OCI-LY1 (cell line): ENCODE measurements around the gene FYN.

Source experiments
- H2AFZ ChIP-seq: fragments of 200-600 bp; sonication (generic), shearing (Covaris generic); 2 replicates; pipeline ENCODE4 v1.6.0; 2014; ENCODE audit warnings: antibody characterized with exemption, mild to moderate bottlenecking, low read length
- H3F3A ChIP-seq: fragments of 200-600 bp; sonication (generic), shearing (Covaris generic); 2 replicates; pipeline ENCODE4 v1.6.0; 2014; ENCODE audit warnings: mild to moderate bottlenecking, antibody characterized with exemption, low read length, moderate library complexity; ENCODE audit not compliant: insufficient read depth
- H3K27ac ChIP-seq: fragments of 200-600 bp; sonication (generic); 2 replicates; pipeline ENCODE4 v1.5.1; 2014; ENCODE audit warnings: low read length, mixed run types, mild to moderate bottlenecking, low read depth; ENCODE audit not compliant: poor library complexity, severe bottlenecking
- H3K27me3 ChIP-seq: fragments of 200-600 bp; sonication (generic); 2 replicates; pipeline ENCODE4 v1.6.0; 2014; ENCODE audit warnings: antibody characterized with exemption, mild to moderate bottlenecking, low read length, moderate library complexity; ENCODE audit not compliant: insufficient read depth
- H3K36me3 ChIP-seq: fragments of 200-600 bp; sonication (generic); 2 replicates; pipeline ENCODE4 v1.6.1; 2014; ENCODE audit warnings: mild to moderate bottlenecking, antibody characterized with exemption, low read length, moderate library complexity, mixed read lengths; ENCODE audit not compliant: insufficient read depth
- H3K4me1 ChIP-seq: fragments of 200-600 bp; sonication (generic); 2 replicates; pipeline ENCODE4 v1.5.1; 2014; ENCODE audit warnings: mild to moderate bottlenecking, low read length, moderate library complexity; ENCODE audit not compliant: insufficient read depth, severe bottlenecking
- H3K4me2 ChIP-seq: fragments of 200-600 bp; sonication (generic), shearing (Covaris generic); 2 replicates; pipeline ENCODE4 v1.6.1; 2014; ENCODE audit warnings: low read length
- H3K4me3 ChIP-seq: fragments of 200-600 bp; sonication (generic); 2 replicates; pipeline ENCODE4 v1.5.1; 2014; ENCODE audit warnings: low read length, low read depth, mild to moderate bottlenecking, mixed read lengths; ENCODE audit not compliant: poor library complexity, severe bottlenecking
- H3K79me2 ChIP-seq: fragments of 200-600 bp; shearing (Covaris generic); 2 replicates; pipeline ENCODE4 v1.6.1; 2016; ENCODE audit warnings: mixed run types, low read length, mixed read lengths; ENCODE audit not compliant: insufficient read depth
- H3K9ac ChIP-seq: fragments of 200-600 bp; sonication (generic), shearing (Covaris generic); 2 replicates; pipeline ENCODE4 v1.6.1; 2014; ENCODE audit warnings: mild to moderate bottlenecking, low read length, mixed read lengths
- H3K9me2 ChIP-seq: fragments of 200-600 bp; sonication (generic), shearing (Covaris generic); 2 replicates; pipeline ENCODE4 v1.6.1; 2014; ENCODE audit warnings: low read depth, mild to moderate bottlenecking, low read length, mixed read lengths
- H3K9me3 ChIP-seq: fragments of 200-600 bp; shearing (Covaris generic); 2 replicates; pipeline ENCODE4 v1.6.1; 2014; ENCODE audit warnings: low read length, mixed read lengths
- H4K20me1 ChIP-seq: fragments of 200-600 bp; sonication (generic), shearing (Covaris generic); 2 replicates; pipeline ENCODE4 v1.6.0; 2016; ENCODE audit warnings: mild to moderate bottlenecking, low read length; ENCODE audit not compliant: insufficient read depth
- CTCF ChIP-seq: fragments of 200-600 bp; sonication (generic), shearing (Covaris generic); IDR thresholded peaks from 2 replicates; pipeline ENCODE4 v1.5.1; 2017; ENCODE audit warnings: mild to moderate bottlenecking, antibody characterized with exemption, low read length, moderate library complexity, mixed read lengths
- EZH2 ChIP-seq: fragments of 200-600 bp; sonication (generic), shearing (Covaris generic); IDR thresholded peaks from 2 replicates; pipeline ENCODE4 v1.8.0; 2017; ENCODE audit warnings: borderline replicate concordance, mixed run types, mild to moderate bottlenecking, antibody characterized with exemption, low read length, moderate library complexity, mixed read lengths

Gene FYN

GRCh38 chr6:111631903-111632460 is 241.3 kb downstream of the FYN start:
- Histone ChIP-seq H3K4me3 (no peak overlapping the region), H3K27ac (no peak overlapping the region), H3K4me2 (no peak overlapping the region)

GRCh38 chr6:111631018-111631417 is 242.2 kb downstream of the FYN start:
- Histone ChIP-seq H3K9me3 (no peaks in the 10 kb centered on the region), H3F3A (no peaks in the 10 kb centered on the region), H3K4me3 (no peak overlapping the region), H4K20me1 (no peaks in the 10 kb centered on the region), H3K4me2 (no peak overlapping the region), H3K9me2 (no peaks in the 10 kb centered on the region), H2AFZ (no peak overlapping the region), H3K27ac (no peak overlapping the region), H3K27me3 (0 out of 2 replicates have a peak, but pooled peaks cover 8% of the 10 kb centered on the region), H3K4me1 (no peaks in the 10 kb centered on the region), H3K79me2 (no peaks in the 10 kb centered on the region), H3K9ac (no peak overlapping the region), H3K36me3 (no peaks in the 10 kb centered on the region; the same call in 1 of the 2 replicates)
- TF ChIP-seq EZH2, result no peak
- TF ChIP-seq CTCF, result no peak

More at GRCh38 chr6:111631903-111632460, 241.3 kb downstream of the FYN start:
- no peaks in the 10 kb centered on the region; the same call in 1 of the 2 replicates for H3K36me3 ChIP-seq
- TF ChIP-seq CTCF (no peak), EZH2 (no peak)
- no peak overlapping the region for H3K9ac ChIP-seq
- no peaks in the 10 kb centered on the region for H3K79me2 ChIP-seq
- no peaks in the 10 kb centered on the region for H3K4me1 ChIP-seq
- H2AFZ ChIP-seq, result no peak overlapping the region
- H3F3A ChIP-seq, result no peaks in the 10 kb centered on the region
- H3K9me3 ChIP-seq, result no peaks in the 10 kb centered on the region
- no peaks in the 10 kb centered on the region for H4K20me1 ChIP-seq
- H3K27me3 ChIP-seq, result 0 out of 2 replicates have a peak, but pooled peaks cover 8% of the 10 kb centered on the region
- H3K9me2 ChIP-seq, result no peaks in the 10 kb centered on the region

- no peak overlapping the region for H3K9ac ChIP-seq
- no peaks in the 10 kb centered on the region for H3K79me2 ChIP-seq
- H3K4me1 ChIP-seq, result no peaks in the 10 kb centered on the region
- no peaks in the 10 kb centered on the region; the same call in 1 of the 2 replicates for H3K36me3 ChIP-seq
- H4K20me1 ChIP-seq, result no peaks in the 10 kb centered on the region
- H3K4me3 ChIP-seq, result no peak overlapping the region
- no peak overlapping the region for H2AFZ ChIP-seq
- H3K27ac ChIP-seq, result no peak overlapping the region
- no peaks in the 10 kb centered on the region for H3K9me2 ChIP-seq
- H3K9me3 ChIP-seq, result no peaks in the 10 kb centered on the region
- 0 out of 2 replicates have a peak, but pooled peaks cover 8% of the 10 kb centered on the region for H3K27me3 ChIP-seq
- TF ChIP-seq EZH2 (no peak), CTCF (no peak)
- no peaks in the 10 kb centered on the region for H3F3A ChIP-seq
- no peak overlapping the region for H3K4me2 ChIP-seq
Measured at GRCh38 chr6:111628142-111628850, 245.0 kb downstream of the FYN start.
